Pancreas (tissue), 10 donors: ENCODE data around the gene ANKRD16. TPM values are rescaled to one million over a fixed set of nuclear protein-coding genes. Genes with fewer than 3 reads are reported as not detected.

Experiments used
- ATAC-seq, 4 donors: fragments of 200-7000 bp; cut with Tn5 transposase; one replicate each; pipeline versions ENCODE4 v1.8.0 to v1.9.1; 2020; ENCODE audit warnings: mild to moderate bottlenecking in 4 of 4, moderate library complexity in 4 of 4
- DNase-seq, 6 donors: peaks; one replicate each; pipeline ENCODE4 v3.0.0-alpha.2; 2020
- FAIRE-seq: peaks from 2 replicates; lab custom pipeline; 2012; peaks lifted over from hg19 to GRCh38; lab: Jason Lieb, UNC
- H3K27ac ChIP-seq, 4 donors: fragments of 200-600 bp; sonication (generic); 1 replicate in 3 of 4; 2 replicates in 1 of 4; pipeline versions ENCODE4 v1.5.0 to v1.8.0; 2020
- H3K27me3 ChIP-seq, 4 donors: fragments of 200-600 bp; one replicate each; pipeline ENCODE4 v1.8.0; 2021
- H3K36me3 ChIP-seq, 3 donors: fragments of 200-600 bp; sonication (generic) in 1 of 3; one replicate each; pipeline versions ENCODE4 v1.5.0 to v1.8.0; 2020 to 2021
- H3K4me1 ChIP-seq, 3 donors: fragments of 200-600 bp; one replicate each; pipeline ENCODE4 v1.8.0; 2021
- H3K4me3 ChIP-seq, 4 donors: fragments of 200-600 bp; sonication (generic) in 2 of 4; one replicate each; pipeline versions ENCODE4 v1.5.0 to v1.8.0; 2020 to 2021
- H3K9me3 ChIP-seq, 4 donors: fragments of 200-600 bp; one replicate each; pipeline ENCODE4 v1.8.0; 2021
- CTCF ChIP-seq, 4 donors: fragments of 200-600 bp; sonication (generic) in 3 of 4; IDR thresholded peaks; one replicate each; pipeline versions ENCODE4 v1.5.0 to v1.8.0; 2021; ENCODE audit warnings: antibody characterized with exemption in 4 of 4
- WGBS, 2 donors: extraction: QIAGEN DNeasy Blood & Tissue Kit; methylation state at CpG; one replicate each; pipeline ENCODE4 v1.1.7; 2013; 5-methylcytosine and 5-hydroxymethylcytosine counted together
- intact Hi-C, 3 donors: fragments of 100-400 bp; cut with DNase I; formaldehyde crosslinking; loops; one replicate each; pipeline versions ENCODE4 v1.11.1 to v1.14.2; 2022
- polyA plus RNA-seq, 2 donors: library from polyadenylated mRNA; stranded (reverse); fragments of 200-250 nt; gene quantifications; one replicate each; pipeline ENCODE4 v1.2.3, GENCODE V29; 2013
- total RNA-seq, 6 donors: library from RNA; stranded (reverse); fragmentation: NEBNext Ultra II Directional in 4 of 6; extraction: Animal tissue kit (Norgen Biotek cat#: 25700) in 4 of 6; gene quantifications; one replicate each; pipeline versions ENCODE4 v1.2.1 to v1.2.4, GENCODE V29; 2021 to 2023
- donor health status: healthy with polysubstance abuse.
- donor health status: DM: no; HTN: no; CAD: no; lungs with moderate emphysema.
- donor health status: DM: no; HTN: no; CAD: no.
- donor health status: control.
- donor health status: control.
- donor health status: Bipolar disorder and iron deficiency.
- donor health status: DM: yes; HTN: yes; CAD: no.
- donor health status: DM: no; HTN: no; CAD: no.
- donor health status: DM: no; HTN: no; CAD: no.
- donor health status: DM: yes; HTN: yes; CAD: no.

Gene ANKRD16
- total and polyA plus RNA-seq, 8 donors = 3.0 to 5.5 (median 4.6) TPM

DNA sequence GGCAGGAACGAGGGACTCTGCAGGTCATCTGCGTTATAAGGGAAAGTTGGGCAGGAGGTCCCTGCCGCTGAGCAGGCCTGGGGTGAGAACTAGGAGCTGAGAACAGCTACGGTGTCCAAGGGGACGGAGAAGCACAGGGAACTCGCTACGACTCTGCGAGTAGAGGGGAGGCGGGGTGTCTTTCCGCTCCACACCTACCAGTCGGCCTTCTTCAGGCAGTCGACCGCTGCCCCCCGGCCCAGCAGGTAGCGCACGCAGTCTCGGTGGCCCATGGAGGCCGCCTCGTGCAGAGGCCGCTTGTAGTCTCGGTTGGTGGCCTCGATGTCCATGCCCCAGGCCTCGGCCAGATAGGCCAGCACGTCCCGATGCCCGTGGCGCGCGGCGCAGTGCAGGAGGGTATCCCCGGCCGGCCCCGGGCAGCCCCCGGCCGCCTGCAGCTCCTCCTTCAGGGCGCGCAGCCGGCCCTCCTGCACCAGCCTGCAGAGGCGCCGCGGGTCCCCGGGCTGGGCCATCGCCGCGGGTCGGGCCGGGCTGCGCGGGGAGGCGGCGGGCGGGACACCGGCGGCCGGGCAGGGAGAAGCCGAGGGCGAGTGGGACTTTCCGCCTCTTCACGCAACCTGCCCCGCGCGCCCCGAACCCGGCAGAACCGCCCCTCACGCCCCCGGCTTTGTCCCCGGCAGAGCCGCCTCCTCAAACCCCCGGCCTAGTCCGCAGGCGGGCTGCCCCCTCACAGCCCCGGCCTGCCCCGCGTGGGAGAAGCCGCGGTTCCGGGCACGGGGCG is 660 bp downstream of the ANKRD16 start:
- Histone ChIP-seq H3K4me3 (peak overlapping the region; percentile 74 to 96 (median 86)), H3K4me1 (peaks cover 18 to 47% (median 21%) of the 10 kb centered on the region in 3 donors), H3K36me3 (no peaks in the 10 kb centered on the region), H3K27ac (peak overlapping the region; percentile 61 to 74 (median 66)), H3K27me3 (no peaks in the 10 kb centered on the region), H3K9me3 (no peaks in the 10 kb centered on the region)
- peak; percentile 32 to 85 (median 60) for DNase-seq
- peak; percentile 32 to 52 (median 39) for ATAC-seq
- intact Hi-C loops = no loop called here
- WGBS, 2 donors = 0% methylated on average over 47 to 80 of the region's 80 CpGs
- FAIRE-seq = no peak
- no peak for TF ChIP-seq CTCF (IDR thresholded peaks at IDR 0.05)

GRCh38 chr10:5888351-5888750 is 1.3 kb downstream of the ANKRD16 start:
- intact Hi-C loops = no loop called here
- H3K27me3 ChIP-seq = no peaks in the 10 kb centered on the region
- 16 to 20% methylated on average over 10 of the region's 10 CpGs for WGBS, 2 donors
- peak overlapping the region; percentile 74 to 96 (median 86) for H3K4me3 ChIP-seq
- no peak for ATAC-seq
- H3K27ac ChIP-seq = peak overlapping the region in 2 of 4 donors; percentile 3 to 6
- DNase-seq = no peak
- no peak for TF ChIP-seq CTCF (IDR thresholded peaks at IDR 0.05)
- no peak for FAIRE-seq
- no peaks in the 10 kb centered on the region for H3K36me3 ChIP-seq
- H3K4me1 ChIP-seq = peaks cover 18 to 47% (median 21%) of the 10 kb centered on the region in 3 donors
- no peaks in the 10 kb centered on the region for H3K9me3 ChIP-seq

DNA sequence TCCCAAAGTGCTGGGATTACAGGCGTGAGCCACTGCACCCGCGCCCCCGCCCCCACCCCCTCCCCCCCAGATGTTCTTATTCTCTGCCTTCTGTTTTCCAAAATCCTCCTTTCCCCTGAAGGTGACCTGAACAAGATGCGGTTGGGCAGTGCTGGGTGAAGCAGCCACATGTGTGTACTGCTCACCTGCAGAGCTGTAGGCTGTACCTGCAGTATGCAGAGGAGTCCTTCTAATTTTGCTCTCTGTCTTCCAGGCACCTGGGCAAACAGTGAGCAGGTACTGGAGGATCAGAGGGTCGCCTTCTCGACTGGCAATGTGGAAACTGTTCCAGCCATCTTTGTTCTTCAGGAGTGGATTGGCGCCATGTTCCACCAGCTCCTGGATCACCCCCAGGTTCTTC is 2.1 kb downstream of the ANKRD16 start:
- H3K36me3 ChIP-seq = no peaks in the 10 kb centered on the region
- ATAC-seq (no peak), DNase-seq (no peak), FAIRE-seq (no peak)
- 76 to 85% methylated on average over 8 of the region's 8 CpGs for WGBS, 2 donors
- H3K4me3 ChIP-seq = no peak overlapping the region
- no peak overlapping the region for H3K27ac ChIP-seq
- peaks cover 18 to 46% (median 21%) of the 10 kb centered on the region in 3 donors for H3K4me1 ChIP-seq
- no peaks in the 10 kb centered on the region for H3K9me3 ChIP-seq
- intact Hi-C loops = no loop called here
- no peak for TF ChIP-seq CTCF (IDR thresholded peaks at IDR 0.05)
- H3K27me3 ChIP-seq = no peaks in the 10 kb centered on the region

DNA sequence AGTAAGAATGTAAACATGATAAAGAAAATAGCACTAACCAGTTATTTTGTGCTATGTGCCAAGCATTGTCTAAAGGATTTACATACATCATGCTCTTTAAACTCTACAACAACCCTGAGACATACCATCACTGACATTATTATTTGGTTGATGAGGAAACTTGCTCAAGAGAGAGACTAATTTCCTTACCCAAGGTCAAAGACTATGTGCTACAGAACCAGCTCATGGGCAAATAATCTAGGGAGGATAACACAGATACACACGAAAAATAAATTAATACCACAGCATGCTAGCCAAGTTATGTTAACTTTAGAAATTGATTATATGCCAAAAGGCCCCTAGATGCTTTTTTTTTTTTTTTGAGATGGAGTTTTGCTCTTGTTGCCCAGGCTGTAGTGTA is 2.7 kb downstream of the ANKRD16 start:
- no peak overlapping the region for H3K4me3 ChIP-seq
- ATAC-seq (no peak), DNase-seq (no peak), FAIRE-seq (no peak)
- no peak overlapping the region for H3K27ac ChIP-seq
- no peaks in the 10 kb centered on the region for H3K27me3 ChIP-seq
- intact Hi-C loops = no loop called here
- 18 to 19% methylated on average over 1 of the region's 1 CpG for WGBS, 2 donors
- TF ChIP-seq CTCF (IDR thresholded peaks at IDR 0.05) = no peak
- H3K4me1 ChIP-seq = peaks cover 18 to 41% (median 21%) of the 10 kb centered on the region in 3 donors
- no peaks in the 10 kb centered on the region for H3K9me3 ChIP-seq
- peaks cover 0 to 4% (median 0%) of the 10 kb centered on the region in 3 donors for H3K36me3 ChIP-seq

GRCh38 chr10:5885619-5886018 is 4.1 kb downstream of the ANKRD16 start:
- H3K9me3 ChIP-seq = no peaks in the 10 kb centered on the region
- 38 to 45% methylated on average over 5 of the region's 5 CpGs for WGBS, 2 donors
- H3K27ac ChIP-seq = no peak overlapping the region
- no peak for DNase-seq
- no peaks in the 10 kb centered on the region for H3K27me3 ChIP-seq
- no peak for ATAC-seq
- H3K4me3 ChIP-seq = no peak overlapping the region
- TF ChIP-seq CTCF (IDR thresholded peaks at IDR 0.05) = no peak
- H3K36me3 ChIP-seq = peaks cover 0 to 6% (median 0%) of the 10 kb centered on the region in 3 donors
- H3K4me1 ChIP-seq = peaks cover 11 to 28% (median 18%) of the 10 kb centered on the region in 3 donors
- FAIRE-seq = no peak
- intact Hi-C loops = no loop called here
